Astrocyte of the spinal cord (primary cell): Measurements from ENCODE around the gene MEIS2.

Experiments used
- DNase-seq: peaks from one replicate; pipeline ENCODE4 v3.0.0; 2011; ENCODE audit warnings: low read depth, low spot score
- H3K4me3 ChIP-seq: 2 replicates; pipeline ENCODE4 v1.5.1; 2011; ENCODE audit warnings: low read depth, mild to moderate bottlenecking, low read length, moderate library complexity
- in situ Hi-C: cut with HindIII; loops from 2 replicates; pipeline ENCODE4 v1.10.0; 2017; ENCODE audit warnings: low sequenced_read_pairs
- TF ChIP-seq, protein P1 (sequence below): IDR thresholded peaks from 2 replicates; pipeline ENCODE4 v1.5.1; 2012; ENCODE audit warnings: low read depth, mild to moderate bottlenecking, low read length, inconsistent platforms

MEIS2 gene

DNA sequence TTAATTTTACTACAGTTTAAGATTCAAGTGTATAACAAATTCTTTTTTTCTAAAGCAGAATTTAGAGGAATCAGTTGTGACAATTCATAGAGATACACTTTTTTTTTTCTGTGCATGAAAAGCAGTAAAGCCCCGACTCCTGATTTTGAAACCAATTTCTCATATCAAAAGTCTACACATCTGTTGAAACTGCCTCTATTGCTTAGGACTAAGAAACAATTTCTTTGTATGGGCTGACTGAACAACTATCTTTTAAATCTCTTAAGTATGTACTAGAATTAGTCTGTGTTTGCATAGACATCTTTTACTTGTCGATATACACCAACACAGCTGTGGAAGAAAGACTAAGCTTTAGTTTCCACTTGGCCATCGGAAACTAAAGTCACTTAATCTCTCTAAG, 127.6 kb downstream of the MEIS2 start:
- H3K4me3 ChIP-seq, result no peak overlapping the region
- no peak for DNase-seq
- TF ChIP-seq, protein P1, sequence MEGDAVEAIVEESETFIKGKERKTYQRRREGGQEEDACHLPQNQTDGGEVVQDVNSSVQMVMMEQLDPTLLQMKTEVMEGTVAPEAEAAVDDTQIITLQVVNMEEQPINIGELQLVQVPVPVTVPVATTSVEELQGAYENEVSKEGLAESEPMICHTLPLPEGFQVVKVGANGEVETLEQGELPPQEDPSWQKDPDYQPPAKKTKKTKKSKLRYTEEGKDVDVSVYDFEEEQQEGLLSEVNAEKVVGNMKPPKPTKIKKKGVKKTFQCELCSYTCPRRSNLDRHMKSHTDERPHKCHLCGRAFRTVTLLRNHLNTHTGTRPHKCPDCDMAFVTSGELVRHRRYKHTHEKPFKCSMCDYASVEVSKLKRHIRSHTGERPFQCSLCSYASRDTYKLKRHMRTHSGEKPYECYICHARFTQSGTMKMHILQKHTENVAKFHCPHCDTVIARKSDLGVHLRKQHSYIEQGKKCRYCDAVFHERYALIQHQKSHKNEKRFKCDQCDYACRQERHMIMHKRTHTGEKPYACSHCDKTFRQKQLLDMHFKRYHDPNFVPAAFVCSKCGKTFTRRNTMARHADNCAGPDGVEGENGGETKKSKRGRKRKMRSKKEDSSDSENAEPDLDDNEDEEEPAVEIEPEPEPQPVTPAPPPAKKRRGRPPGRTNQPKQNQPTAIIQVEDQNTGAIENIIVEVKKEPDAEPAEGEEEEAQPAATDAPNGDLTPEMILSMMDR, result no peak
- in situ Hi-C loops, result no loop called here

DNA sequence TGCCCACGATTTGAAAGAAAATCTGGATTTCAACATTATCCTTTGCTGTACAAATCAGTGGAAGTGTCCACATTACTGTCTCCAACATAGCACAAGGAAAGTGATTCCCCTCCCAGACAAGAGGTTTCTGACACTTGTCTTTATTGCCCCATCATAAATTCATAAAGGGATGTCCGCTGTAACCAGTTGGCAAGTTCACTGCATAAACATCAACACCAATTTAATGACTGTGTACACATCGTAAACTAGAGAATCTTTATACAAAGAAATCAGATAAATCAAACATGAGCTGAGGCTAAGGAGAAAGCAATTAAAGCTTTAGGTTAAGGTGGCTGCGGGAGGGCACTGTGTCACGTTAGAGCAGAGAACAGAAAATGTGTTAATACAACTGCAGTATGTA, 129.8 kb downstream of the MEIS2 start:
- DNase-seq, result no peak
- no peak overlapping the region for H3K4me3 ChIP-seq
- TF ChIP-seq, protein P1, result no peak
- in situ Hi-C loops, result no loop called here

DNA sequence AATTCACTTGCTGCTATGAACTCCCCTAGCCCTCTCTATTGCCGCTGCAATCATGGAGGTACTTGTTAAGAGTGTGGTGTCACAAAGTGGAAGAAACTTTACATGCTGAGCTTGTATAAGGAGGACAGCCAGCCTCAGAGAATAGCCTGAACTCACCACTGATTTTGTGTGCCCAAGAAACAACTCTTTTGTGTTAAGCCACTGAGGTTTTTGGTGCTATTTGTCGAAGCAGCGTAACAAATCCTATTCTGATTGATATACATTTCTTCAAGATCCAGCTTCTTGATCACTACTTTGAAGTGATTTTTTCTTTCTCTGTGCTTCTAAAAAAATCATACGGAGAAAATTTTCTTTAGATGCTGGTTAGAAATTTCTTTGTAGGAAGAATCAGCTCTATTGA, 132.4 kb downstream of the MEIS2 start:
- in situ Hi-C loops, result no loop called here
- no peak for DNase-seq
- H3K4me3 ChIP-seq, result no peak overlapping the region
- TF ChIP-seq, protein P1, result no peak

DNA sequence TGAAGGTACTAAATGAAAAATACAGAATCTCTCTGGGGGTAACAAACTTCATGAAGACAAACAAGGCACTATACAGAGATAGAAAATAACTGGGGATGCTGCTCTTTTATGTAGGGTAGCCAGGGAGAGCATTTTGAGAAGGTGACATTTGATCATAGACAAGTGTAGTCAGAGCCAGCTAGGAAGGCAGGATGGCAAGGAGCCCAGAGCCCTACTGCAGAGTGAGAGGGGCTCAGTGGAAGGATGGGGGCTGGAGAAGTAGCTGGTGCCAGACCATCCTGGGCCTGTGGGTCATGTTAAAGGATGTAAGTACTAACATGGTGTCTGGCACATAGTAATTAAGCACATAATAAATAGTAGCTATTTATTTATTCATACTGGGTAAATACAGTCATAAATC, 133.6 kb downstream of the MEIS2 start:
- in situ Hi-C loops, result no loop called here
- no peak for DNase-seq
- TF ChIP-seq, protein P1, result no peak

DNA sequence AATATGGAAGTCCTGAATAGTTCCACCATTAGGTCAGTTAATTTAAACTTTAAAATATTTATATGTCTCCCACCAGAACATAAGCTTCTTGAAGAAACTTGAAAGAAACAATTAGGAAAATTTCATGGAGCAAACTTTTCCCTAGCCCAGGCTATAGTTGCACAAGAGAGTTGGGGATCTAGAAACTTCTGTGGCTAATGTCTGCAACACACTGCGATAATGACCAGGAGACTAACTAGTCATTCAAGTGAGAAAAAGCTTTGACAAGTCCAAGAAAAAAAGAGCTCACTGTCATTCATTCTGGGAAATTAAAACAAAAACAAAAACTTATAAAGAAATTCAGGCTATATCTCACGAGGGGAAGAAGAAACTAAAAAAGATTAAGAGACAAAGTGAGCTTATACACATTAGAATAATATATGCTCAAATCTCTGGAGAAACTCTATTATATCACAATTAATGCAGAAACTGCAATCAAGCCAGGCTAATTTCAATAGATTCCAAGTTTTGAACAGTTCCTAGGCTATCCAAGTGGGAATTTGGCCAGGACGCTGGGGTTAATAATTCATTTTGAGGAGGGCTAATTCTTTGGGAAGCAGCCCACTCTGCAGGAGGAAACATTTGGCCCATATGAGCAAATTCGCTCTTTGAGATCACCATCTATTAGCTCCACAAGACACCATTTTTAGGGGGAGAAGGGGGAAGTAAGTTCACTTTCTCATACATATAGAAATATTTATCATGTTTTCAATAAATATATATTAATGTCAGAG, 134.6 kb downstream of the MEIS2 start:
- in situ Hi-C loops, result no loop called here
- no peak overlapping the region for H3K4me3 ChIP-seq
- DNase-seq, result peak; percentile 14
- TF ChIP-seq, protein P1, result no peak

More for the DNA sequence above, 133.6 kb downstream of the MEIS2 start:
- no peak overlapping the region for H3K4me3 ChIP-seq

DNA sequence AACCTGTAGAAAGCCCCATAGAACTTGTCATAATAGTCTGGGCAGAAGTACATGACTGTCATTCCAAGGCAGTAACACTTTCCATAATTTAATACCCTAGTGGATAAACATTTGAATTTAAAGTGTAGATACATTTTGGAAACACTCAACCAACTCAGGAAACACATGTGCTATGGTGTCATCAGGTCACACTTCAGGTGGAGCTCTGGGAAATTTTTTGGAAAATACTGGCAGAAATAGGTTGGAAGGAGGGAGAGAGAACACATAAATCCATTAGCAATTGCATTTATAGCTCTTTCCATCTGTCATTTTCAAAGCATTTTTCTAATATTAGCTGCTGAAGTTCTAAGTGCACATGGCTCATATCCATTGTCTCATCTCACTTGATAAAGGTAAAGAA, 135.7 kb downstream of the MEIS2 start:
- DNase-seq, result no peak
- in situ Hi-C loops, result no loop called here
- TF ChIP-seq, protein P1, result no peak
- H3K4me3 ChIP-seq, result no peak overlapping the region
